ENCODE data around the gene RANBP17. TPM values are rescaled to one million over a fixed set of nuclear protein-coding genes. Genes with fewer than 3 reads are reported as not detected.

Gene RANBP17
- total and polyA plus RNA-seq, 2 donors (not counting 1 experiment from before 2014, with no cell fraction given) = 3.1 to 3.5 TPM

- Histone ChIP-seq H3K4me2 (ENCODE audit: extremely low read depth, insufficient read depth, low read length) (no peak overlapping the region), H3K4me1 (ENCODE audit: control insufficient read depth, extremely low read depth, insufficient read depth, low read length) (no peaks in the 10 kb centered on the region), H4K20me1 (ENCODE audit: control insufficient read depth, extremely low read depth, insufficient read depth, low read length) (no peaks in the 10 kb centered on the region), H3K36me3 (ENCODE audit: control insufficient read depth, insufficient read depth, low read length) (no peaks in the 10 kb centered on the region), H3K27me3 (ENCODE audit: control insufficient read depth, insufficient read depth, low read length) (no peaks in the 10 kb centered on the region), H3K27ac (ENCODE audit: insufficient read depth, low read length) (no peak overlapping the region), H3K9ac (ENCODE audit: insufficient read depth, low read length) (no peak overlapping the region), H3K9me3 (ENCODE audit: control insufficient read depth, insufficient read depth, low read depth, low read length) (no peaks in the 10 kb centered on the region), H2AFZ (ENCODE audit: low read length) (no peak overlapping the region), H3K79me2 (ENCODE audit: control insufficient read depth, insufficient read depth, low read length) (no peaks in the 10 kb centered on the region), H3K4me3 (replicated peaks in 1 of 4; ENCODE audit: control extremely low read depth in 1 of 4, insufficient read depth in 1 of 4, low read depth in 3 of 4, low read length in 4 of 4) (no peak overlapping the region)
- TF ChIP-seq, protein P1, sequence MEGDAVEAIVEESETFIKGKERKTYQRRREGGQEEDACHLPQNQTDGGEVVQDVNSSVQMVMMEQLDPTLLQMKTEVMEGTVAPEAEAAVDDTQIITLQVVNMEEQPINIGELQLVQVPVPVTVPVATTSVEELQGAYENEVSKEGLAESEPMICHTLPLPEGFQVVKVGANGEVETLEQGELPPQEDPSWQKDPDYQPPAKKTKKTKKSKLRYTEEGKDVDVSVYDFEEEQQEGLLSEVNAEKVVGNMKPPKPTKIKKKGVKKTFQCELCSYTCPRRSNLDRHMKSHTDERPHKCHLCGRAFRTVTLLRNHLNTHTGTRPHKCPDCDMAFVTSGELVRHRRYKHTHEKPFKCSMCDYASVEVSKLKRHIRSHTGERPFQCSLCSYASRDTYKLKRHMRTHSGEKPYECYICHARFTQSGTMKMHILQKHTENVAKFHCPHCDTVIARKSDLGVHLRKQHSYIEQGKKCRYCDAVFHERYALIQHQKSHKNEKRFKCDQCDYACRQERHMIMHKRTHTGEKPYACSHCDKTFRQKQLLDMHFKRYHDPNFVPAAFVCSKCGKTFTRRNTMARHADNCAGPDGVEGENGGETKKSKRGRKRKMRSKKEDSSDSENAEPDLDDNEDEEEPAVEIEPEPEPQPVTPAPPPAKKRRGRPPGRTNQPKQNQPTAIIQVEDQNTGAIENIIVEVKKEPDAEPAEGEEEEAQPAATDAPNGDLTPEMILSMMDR (conservative IDR thresholded peaks at IDR 0.05 in 1 of 2, IDR thresholded peaks at IDR 0.05 in 1 of 2; ENCODE audit: low read depth in 1 of 2, low read length in 2 of 2) = no peak
- no peak for TF ChIP-seq EZH2 (IDR thresholded peaks at IDR 0.05; ENCODE audit: low read length, missing control alignments)
- no peak for DNase-seq (ENCODE audit: low read depth in 2 of 2)
Observed at GRCh38 chr5:171128136-171128535, 266.3 kb downstream of the RANBP17 start.

- H3K4me3 ChIP-seq (replicated peaks in 1 of 4; ENCODE audit: control extremely low read depth in 1 of 4, insufficient read depth in 1 of 4, low read depth in 3 of 4, low read length in 4 of 4) = no peak overlapping the region
- no peaks in the 10 kb centered on the region for H3K79me2 ChIP-seq (ENCODE audit: control insufficient read depth, insufficient read depth, low read length)
- no peak overlapping the region for H3K4me2 ChIP-seq (ENCODE audit: extremely low read depth, insufficient read depth, low read length)
- H3K27ac ChIP-seq (ENCODE audit: insufficient read depth, low read length) = no peak overlapping the region
- H2AFZ ChIP-seq (ENCODE audit: low read length) = no peak overlapping the region
- no peak overlapping the region for H3K9ac ChIP-seq (ENCODE audit: insufficient read depth, low read length)
- no peak for DNase-seq (ENCODE audit: low read depth in 2 of 2)
- H3K4me1 ChIP-seq (ENCODE audit: control insufficient read depth, extremely low read depth, insufficient read depth, low read length) = no peaks in the 10 kb centered on the region
- H4K20me1 ChIP-seq (ENCODE audit: control insufficient read depth, extremely low read depth, insufficient read depth, low read length) = no peaks in the 10 kb centered on the region
- H3K9me3 ChIP-seq (ENCODE audit: control insufficient read depth, insufficient read depth, low read depth, low read length) = no peaks in the 10 kb centered on the region
- H3K27me3 ChIP-seq (ENCODE audit: control insufficient read depth, insufficient read depth, low read length) = no peaks in the 10 kb centered on the region
- no peak for TF ChIP-seq EZH2 (IDR thresholded peaks at IDR 0.05; ENCODE audit: low read length, missing control alignments)
- H3K36me3 ChIP-seq (ENCODE audit: control insufficient read depth, insufficient read depth, low read length) = no peaks in the 10 kb centered on the region
Observed at GRCh38 chr5:171129308-171129707, 267.5 kb downstream of the RANBP17 start.

- Histone ChIP-seq H3K9ac (ENCODE audit: insufficient read depth, low read length) (no peak overlapping the region), H3K79me2 (ENCODE audit: control insufficient read depth, insufficient read depth, low read length) (no peaks in the 10 kb centered on the region), H3K27ac (ENCODE audit: insufficient read depth, low read length) (no peak overlapping the region), H2AFZ (ENCODE audit: low read length) (no peak overlapping the region), H3K27me3 (ENCODE audit: control insufficient read depth, insufficient read depth, low read length) (no peaks in the 10 kb centered on the region), H4K20me1 (ENCODE audit: control insufficient read depth, extremely low read depth, insufficient read depth, low read length) (no peaks in the 10 kb centered on the region), H3K4me1 (ENCODE audit: control insufficient read depth, extremely low read depth, insufficient read depth, low read length) (no peaks in the 10 kb centered on the region), H3K9me3 (ENCODE audit: control insufficient read depth, insufficient read depth, low read depth, low read length) (no peaks in the 10 kb centered on the region), H3K36me3 (ENCODE audit: control insufficient read depth, insufficient read depth, low read length) (no peaks in the 10 kb centered on the region), H3K4me3 (replicated peaks in 1 of 4; ENCODE audit: control extremely low read depth in 1 of 4, insufficient read depth in 1 of 4, low read depth in 3 of 4, low read length in 4 of 4) (no peak overlapping the region), H3K4me2 (ENCODE audit: extremely low read depth, insufficient read depth, low read length) (no peak overlapping the region)
- TF ChIP-seq, protein P1 (conservative IDR thresholded peaks at IDR 0.05 in 1 of 2, IDR thresholded peaks at IDR 0.05 in 1 of 2; ENCODE audit: low read depth in 1 of 2, low read length in 2 of 2) = no peak
- no peak for TF ChIP-seq EZH2 (IDR thresholded peaks at IDR 0.05; ENCODE audit: low read length, missing control alignments)
- DNase-seq (ENCODE audit: low read depth in 2 of 2) = no peak
Observed at GRCh38 chr5:171131497-171131896, 269.7 kb downstream of the RANBP17 start.

Data from fibroblast of lung (primary cell).